Measurements from ENCODE around the gene AICDA. TPM values are rescaled to one million over a fixed set of nuclear protein-coding genes. Genes with fewer than 3 reads are reported as not detected.

The AICDA gene
- total RNA-seq, 6 experiments from 2014 or later: not detected

DNA sequence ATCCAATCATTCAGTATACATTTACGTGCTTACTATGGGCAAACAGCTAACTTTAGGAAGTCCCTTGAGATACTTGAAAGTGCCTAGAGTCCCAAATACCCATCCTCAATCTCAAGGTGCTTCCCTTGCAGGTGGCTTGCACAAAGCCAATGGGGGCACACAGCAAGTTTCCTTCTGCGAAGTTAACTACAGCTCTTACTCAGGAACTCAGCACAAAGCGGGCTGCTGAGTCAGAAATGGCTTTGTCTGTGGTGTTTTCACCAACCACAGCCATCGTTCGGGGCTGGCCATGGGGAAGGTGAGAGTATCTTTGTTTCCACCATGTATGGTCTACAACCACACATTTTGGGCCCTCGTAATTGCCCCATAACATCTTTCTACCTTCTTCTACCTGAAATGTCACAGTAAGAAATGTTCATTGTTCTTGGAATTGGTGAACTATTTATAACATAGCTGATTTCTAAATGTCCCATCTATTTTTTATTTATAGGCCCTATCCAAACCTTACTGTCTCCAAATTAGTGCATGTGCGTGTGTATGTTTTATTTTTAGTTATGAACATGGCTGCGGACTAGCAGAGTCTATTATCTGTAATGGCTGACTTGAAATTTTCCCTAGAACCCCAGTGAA is 36.0 kb upstream of the AICDA start:
- Mint-ChIP-seq H3K4me1 (ENCODE audit: low read depth) (peaks cover 15% of the 10 kb centered on the region; the same call in 1 of the 2 replicates), H3K36me3 (ENCODE audit: low read depth) (no peaks in the 10 kb centered on the region; the same call in 1 of the 2 replicates), H3K4me3 (no peak overlapping the region), H3K27me3 (ENCODE audit: insufficient read depth) (peaks cover 1% of the 10 kb centered on the region; the same call in 1 of the 2 replicates), H3K27ac (no peak overlapping the region), H3K9me3 (no peaks in the 10 kb centered on the region)
- DNase-seq: no peak
- TF ChIP-seq, protein P1, sequence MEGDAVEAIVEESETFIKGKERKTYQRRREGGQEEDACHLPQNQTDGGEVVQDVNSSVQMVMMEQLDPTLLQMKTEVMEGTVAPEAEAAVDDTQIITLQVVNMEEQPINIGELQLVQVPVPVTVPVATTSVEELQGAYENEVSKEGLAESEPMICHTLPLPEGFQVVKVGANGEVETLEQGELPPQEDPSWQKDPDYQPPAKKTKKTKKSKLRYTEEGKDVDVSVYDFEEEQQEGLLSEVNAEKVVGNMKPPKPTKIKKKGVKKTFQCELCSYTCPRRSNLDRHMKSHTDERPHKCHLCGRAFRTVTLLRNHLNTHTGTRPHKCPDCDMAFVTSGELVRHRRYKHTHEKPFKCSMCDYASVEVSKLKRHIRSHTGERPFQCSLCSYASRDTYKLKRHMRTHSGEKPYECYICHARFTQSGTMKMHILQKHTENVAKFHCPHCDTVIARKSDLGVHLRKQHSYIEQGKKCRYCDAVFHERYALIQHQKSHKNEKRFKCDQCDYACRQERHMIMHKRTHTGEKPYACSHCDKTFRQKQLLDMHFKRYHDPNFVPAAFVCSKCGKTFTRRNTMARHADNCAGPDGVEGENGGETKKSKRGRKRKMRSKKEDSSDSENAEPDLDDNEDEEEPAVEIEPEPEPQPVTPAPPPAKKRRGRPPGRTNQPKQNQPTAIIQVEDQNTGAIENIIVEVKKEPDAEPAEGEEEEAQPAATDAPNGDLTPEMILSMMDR (IDR thresholded peaks at IDR 0.05): no peak

DNA sequence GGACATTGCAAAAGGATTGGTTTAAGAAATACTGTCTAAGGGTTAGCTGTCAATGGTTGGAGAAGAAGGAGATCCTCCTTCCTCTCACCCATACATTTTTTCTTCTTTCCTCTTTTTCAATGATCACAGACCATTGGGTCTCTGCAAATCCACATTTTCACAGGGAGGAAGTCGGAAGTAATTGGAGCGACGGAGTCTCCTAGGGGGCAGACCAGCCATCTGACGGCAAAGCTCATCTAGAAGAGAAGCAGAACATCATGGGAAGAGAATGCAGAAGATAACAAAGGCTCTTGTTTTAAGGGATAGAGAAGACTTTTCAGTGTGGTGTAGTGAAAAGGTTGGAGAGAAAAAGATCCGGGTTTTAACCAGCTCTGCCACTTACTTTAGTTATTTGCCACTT is 35.3 kb upstream of the AICDA start:
- H3K4me1 Mint-ChIP-seq (ENCODE audit: low read depth): peaks cover 15% of the 10 kb centered on the region; the same call in 1 of the 2 replicates
- DNase-seq: no peak
- no peaks in the 10 kb centered on the region for H3K9me3 Mint-ChIP-seq
- H3K4me3 Mint-ChIP-seq: no peak overlapping the region
- no peaks in the 10 kb centered on the region for H3K36me3 Mint-ChIP-seq (ENCODE audit: low read depth)
- H3K27me3 Mint-ChIP-seq (ENCODE audit: insufficient read depth): peaks cover 1% of the 10 kb centered on the region; the same call in 1 of the 2 replicates
- TF ChIP-seq, protein P1 (IDR thresholded peaks at IDR 0.05): no peak
- H3K27ac Mint-ChIP-seq: no peak overlapping the region

DNA sequence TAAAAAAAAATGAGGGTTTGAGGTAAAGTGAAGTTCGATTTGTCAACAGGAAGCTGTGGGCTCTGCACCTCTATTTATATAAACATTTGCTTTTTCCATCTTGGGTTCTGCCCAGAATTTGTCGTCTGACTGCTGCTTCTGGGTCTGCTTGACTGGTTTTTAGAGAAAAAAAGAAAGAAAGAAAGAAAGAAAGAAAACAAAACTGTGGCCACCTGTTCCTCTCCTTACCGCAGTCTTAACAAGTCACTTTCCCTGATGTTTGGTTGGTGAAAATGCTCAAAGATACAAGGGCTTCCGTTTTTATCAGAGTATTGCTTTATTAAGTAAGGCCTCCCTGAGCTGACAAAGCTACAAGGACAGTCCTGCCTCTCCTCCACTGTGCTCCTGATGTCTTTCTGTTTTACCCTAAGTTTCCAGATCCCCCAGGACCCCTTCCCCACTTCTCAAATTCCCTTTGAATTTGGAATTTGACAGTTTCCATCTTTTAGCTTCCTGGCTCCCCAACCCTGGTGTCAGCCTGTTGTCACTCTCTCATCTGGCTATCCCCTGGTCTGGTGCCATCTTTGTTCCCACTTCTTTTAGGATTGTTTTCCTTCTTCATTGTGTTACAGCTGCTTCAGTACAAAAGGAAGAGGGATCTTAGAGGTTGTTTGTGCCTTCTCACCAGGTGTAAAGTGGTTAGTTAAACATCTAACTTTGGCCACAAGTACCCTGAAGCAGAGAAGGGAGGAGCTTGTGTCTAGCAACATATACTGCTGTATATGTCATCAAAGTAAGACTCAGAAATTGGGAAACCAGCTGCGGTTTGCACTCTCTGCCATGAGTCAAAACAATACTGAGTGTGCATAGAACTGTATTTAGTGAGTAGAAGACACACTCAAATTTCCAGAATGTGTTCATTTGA is 31.9 kb upstream of the AICDA start:
- H3K4me3 Mint-ChIP-seq: no peak overlapping the region
- H3K27ac Mint-ChIP-seq: peak overlapping the region; percentile 5; the same call in 1 of the 2 replicates
- no peak for DNase-seq
- TF ChIP-seq, protein P1 (IDR thresholded peaks at IDR 0.05): no peak
- H3K27me3 Mint-ChIP-seq (ENCODE audit: insufficient read depth): peaks cover 1% of the 10 kb centered on the region
- H3K9me3 Mint-ChIP-seq: no peaks in the 10 kb centered on the region
- peaks cover 15% of the 10 kb centered on the region; the same call in 1 of the 2 replicates for H3K4me1 Mint-ChIP-seq (ENCODE audit: low read depth)
- H3K36me3 Mint-ChIP-seq (ENCODE audit: low read depth): no peaks in the 10 kb centered on the region

DNA sequence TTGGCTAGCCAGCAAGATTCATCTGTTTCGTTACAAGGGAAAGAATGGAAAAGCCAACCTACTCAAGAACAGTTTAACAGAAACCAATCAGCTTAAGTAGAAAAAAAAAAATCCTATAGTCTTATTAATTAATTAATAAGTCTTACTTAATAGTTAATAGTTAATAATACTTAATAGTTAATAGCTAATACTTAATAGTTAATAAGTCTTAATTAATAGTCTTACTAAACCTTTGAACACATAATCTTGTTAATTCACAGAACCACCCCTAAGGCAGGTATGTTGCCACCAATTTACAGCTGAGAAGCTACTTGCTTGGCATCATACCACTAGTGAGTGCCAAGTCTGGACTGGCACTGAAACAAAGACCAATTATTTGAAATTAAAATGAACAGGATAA is 30.1 kb upstream of the AICDA start:
- Mint-ChIP-seq H3K9me3 (no peaks in the 10 kb centered on the region), H3K4me3 (no peak overlapping the region), H3K36me3 (ENCODE audit: low read depth) (no peaks in the 10 kb centered on the region), H3K4me1 (ENCODE audit: low read depth) (peaks cover 16% of the 10 kb centered on the region; the same call in 1 of the 2 replicates), H3K27ac (no peak overlapping the region), H3K27me3 (ENCODE audit: insufficient read depth) (peaks cover 1% of the 10 kb centered on the region)
- no peak for DNase-seq
- TF ChIP-seq, protein P1 (IDR thresholded peaks at IDR 0.05): no peak

DNA sequence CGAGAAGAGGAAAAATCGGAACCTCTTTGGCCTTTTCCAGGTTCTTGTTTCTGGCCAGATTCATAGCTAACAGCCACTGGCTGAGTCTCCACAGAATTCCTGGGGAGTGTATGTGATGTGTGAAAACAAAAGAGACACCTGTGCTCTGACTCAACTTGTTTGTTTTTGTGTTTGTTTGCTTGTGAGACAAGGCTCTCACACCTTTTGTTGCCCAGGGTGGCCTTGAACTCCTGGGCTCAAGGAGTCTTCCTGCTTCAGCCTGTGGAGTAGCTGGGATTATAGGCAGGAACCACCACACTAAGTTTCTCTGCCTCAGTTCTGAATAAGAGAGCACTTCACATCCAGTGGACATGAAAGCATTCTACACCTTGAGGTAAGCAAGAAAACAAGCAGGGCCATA is 27.3 kb upstream of the AICDA start:
- Mint-ChIP-seq H3K4me1 (ENCODE audit: low read depth) (peaks cover 31% of the 10 kb centered on the region; the same call in 1 of the 2 replicates), H3K27ac (no peak overlapping the region), H3K9me3 (no peaks in the 10 kb centered on the region), H3K36me3 (ENCODE audit: low read depth) (no peaks in the 10 kb centered on the region), H3K4me3 (no peak overlapping the region), H3K27me3 (ENCODE audit: insufficient read depth) (peaks cover 5% of the 10 kb centered on the region)
- TF ChIP-seq, protein P1 (IDR thresholded peaks at IDR 0.05): no peak
- no peak for DNase-seq

Measured in HFFc6 (cell line).